GM23338 (cell line): ENCODE results near the gene ZBTB37. TPM values are rescaled to one million over a fixed set of nuclear protein-coding genes. Genes with fewer than 3 reads are reported as not detected.

Source experiments
- ATAC-seq: fragments of 200-7000 bp; cut with Tn5 transposase; 3 replicates; pipeline ENCODE4 v1.9.1; 2020
- DNase-seq: peaks from one replicate; pipeline ENCODE4 v3.0.0-alpha.2; 2015; ENCODE audit warnings: low spot score
- H2AFZ ChIP-seq: fragments of 200-600 bp; sonication (generic); 2 replicates; pipeline ENCODE4 v1.8.0; 2016; ENCODE audit warnings: antibody characterized with exemption, mild to moderate bottlenecking, moderate library complexity
- H3F3A ChIP-seq: fragments of 200-600 bp; sonication (generic); replicated peaks from 2 replicates; pipeline ENCODE4 v1.8.0; 2017; ENCODE audit warnings: antibody characterized with exemption, mixed run types, low read depth
- H3K27ac ChIP-seq: fragments of 200-600 bp; sonication (generic); 2 replicates; pipeline ENCODE4 v1.6.1; 2016; ENCODE audit warnings: low read depth
- H3K27me3 ChIP-seq: fragments of 200-600 bp; sonication (generic); 2 replicates; pipeline ENCODE4 v1.8.0; 2016; ENCODE audit warnings: mild to moderate bottlenecking, mixed run types, moderate library complexity; ENCODE audit not compliant: insufficient read depth
- H3K36me3 ChIP-seq: fragments of 200-600 bp; sonication (generic); 2 replicates; pipeline ENCODE4 v1.8.0; 2016; ENCODE audit warnings: mild to moderate bottlenecking; ENCODE audit not compliant: insufficient read depth
- H3K4me1 ChIP-seq: fragments of 200-600 bp; sonication (generic); 2 replicates; pipeline ENCODE4 v1.8.0; 2016; ENCODE audit warnings: mild to moderate bottlenecking, moderate library complexity; ENCODE audit not compliant: insufficient read depth
- H3K4me2 ChIP-seq: fragments of 200-600 bp; sonication (generic); 2 replicates; pipeline ENCODE4 v1.7.1; 2017; ENCODE audit warnings: mixed run types
- H3K4me3 ChIP-seq: fragments of 200-600 bp; sonication (generic); 2 replicates; pipeline ENCODE4 v1.6.1; 2016; ENCODE audit warnings: mixed run types
- H3K79me2 ChIP-seq: fragments of 200-600 bp; sonication (generic); replicated peaks from 2 replicates; pipeline ENCODE4 v1.8.0; 2017; ENCODE audit warnings: mild to moderate bottlenecking; ENCODE audit not compliant: insufficient read depth
- H3K9me2 ChIP-seq: fragments of 200-600 bp; sonication (generic); 2 replicates; pipeline ENCODE4 v1.8.0; 2017; ENCODE audit not compliant: insufficient read depth
- H4K20me1 ChIP-seq: fragments of 200-600 bp; sonication (generic); replicated peaks from 2 replicates; pipeline ENCODE4 v1.8.0; 2017; ENCODE audit warnings: mild to moderate bottlenecking; ENCODE audit not compliant: insufficient read depth
- H3K27ac Mint-ChIP-seq: 2 replicates; pipeline ENCODE4 v1.8.0; 2020; ENCODE audit warnings: inconsistent platforms, mild to moderate bottlenecking, moderate library complexity, mixed read lengths
- H3K27me3 Mint-ChIP-seq: 3 replicates; pipeline ENCODE4 v1.8.0; 2022; ENCODE audit warnings: low read depth, mild to moderate bottlenecking, moderate library complexity, mixed read lengths, inconsistent platforms; ENCODE audit not compliant: insufficient read depth, poor library complexity
- H3K36me3 Mint-ChIP-seq: 3 replicates; pipeline ENCODE4 v1.8.0; 2021; ENCODE audit warnings: low read depth, mild to moderate bottlenecking, inconsistent platforms, moderate library complexity, mixed read lengths
- H3K4me1 Mint-ChIP-seq: 3 replicates; pipeline ENCODE4 v1.8.0; 2020; ENCODE audit warnings: mild to moderate bottlenecking, inconsistent platforms, mixed read lengths
- H3K4me3 Mint-ChIP-seq: 3 replicates; pipeline ENCODE4 v1.8.0; 2021; ENCODE audit warnings: moderate library complexity, mild to moderate bottlenecking, inconsistent platforms, mixed read lengths
- H3K9me3 Mint-ChIP-seq: 3 replicates; pipeline ENCODE4 v1.8.0; 2020; ENCODE audit warnings: moderate library complexity, mild to moderate bottlenecking, inconsistent platforms, mixed read lengths
- CREB1 ChIP-seq: fragments of 250-450 bp; sonication (Bioruptor Pico); IDR thresholded peaks from 2 replicates; pipeline ENCODE4 v1.5.0; 2020; ENCODE audit warnings: low read depth, mild to moderate bottlenecking, moderate library complexity
- EZH2 ChIP-seq: fragments of 200-600 bp; sonication (generic); IDR thresholded peaks from one replicate; pipeline ENCODE4 v1.8.0; 2017; ENCODE audit warnings: antibody characterized with exemption, mild to moderate bottlenecking, low read depth; ENCODE audit not compliant: unreplicated experiment
- EZH2phosphoT487 ChIP-seq: fragments of 200-600 bp; sonication (generic); IDR thresholded peaks from one replicate; pipeline ENCODE4 v1.8.1; 2018; ENCODE audit warnings: antibody characterized with exemption; ENCODE audit not compliant: unreplicated experiment
- JUNB ChIP-seq: IDR thresholded peaks from one replicate; pipeline ENCODE4 v1.6.1; 2016; ENCODE audit warnings: antibody characterized with exemption; ENCODE audit not compliant: unreplicated experiment
- NANOG ChIP-seq: IDR thresholded peaks from 2 replicates; pipeline ENCODE4 v1.6.1; 2016; ENCODE audit warnings: antibody characterized with exemption, borderline replicate concordance
- POLR2AphosphoS5 ChIP-seq: IDR thresholded peaks from 2 replicates; pipeline ENCODE4 v1.6.1; 2016; ENCODE audit warnings: antibody characterized with exemption, low read depth
- STAT1 ChIP-seq: IDR thresholded peaks from one replicate; pipeline ENCODE4 v1.6.1; 2016; ENCODE audit warnings: antibody characterized with exemption; ENCODE audit not compliant: unreplicated experiment
- ZNF114 ChIP-seq: fragments of 250-450 bp; sonication (Bioruptor Pico); IDR thresholded peaks from 2 replicates; pipeline ENCODE4 v1.5.0; 2020; ENCODE audit warnings: mild to moderate bottlenecking, moderate library complexity
- ZNF331 ChIP-seq: fragments of 250-450 bp; sonication (Bioruptor Pico); IDR thresholded peaks from 2 replicates; pipeline ENCODE4 v1.5.0; 2020; ENCODE audit warnings: low read depth, mild to moderate bottlenecking, moderate library complexity
- polyA plus RNA-seq: library from polyadenylated mRNA; unstranded; fragments of >200 nt; fragmentation: Nextera tagmentation; extraction: Ambion mirVana; gene quantifications from 2 replicates; pipeline ENCODE4 v1.2.1, GENCODE V29; 2016
- total RNA-seq: library from RNA; depleted of rRNA; stranded (reverse); fragments of >200 nt; shearing (Covaris generic); gene quantifications from 2 replicates; pipeline ENCODE4 v1.2.3, GENCODE V29; 2014
- TF ChIP-seq, protein P1 (sequence below): IDR thresholded peaks from 2 replicates; pipeline ENCODE4 v1.6.1; 2016; ENCODE audit warnings: antibody characterized with exemption
- TF ChIP-seq, protein P2 (sequence below): fragments of 250-450 bp; sonication (Bioruptor Pico); IDR thresholded peaks from 2 replicates; pipeline ENCODE4 v1.5.0; 2020; ENCODE audit warnings: mild to moderate bottlenecking, moderate library complexity
- TF ChIP-seq, protein P3 (sequence below), 2 experiments: fragments of 200-600 bp in 1 of 2; sonication (generic) in 1 of 2; conservative IDR thresholded peaks; 2 replicates each; pipeline versions ENCODE4 v1.5.1 to v1.6.1; 2016 to 2017; ENCODE audit warnings: antibody characterized with exemption in 2 of 2, low read depth in 2 of 2, mild to moderate bottlenecking in 2 of 2, moderate library complexity in 1 of 2
- TF ChIP-seq, protein P4 (sequence below): IDR thresholded peaks from one replicate; pipeline ENCODE4 v1.6.1; 2018; ENCODE audit warnings: antibody characterized with exemption; ENCODE audit not compliant: unreplicated experiment

Gene ZBTB37
- total and polyA plus RNA-seq, 2 experiments from 2014 or later, result 2.7 to 15.8 TPM

DNA sequence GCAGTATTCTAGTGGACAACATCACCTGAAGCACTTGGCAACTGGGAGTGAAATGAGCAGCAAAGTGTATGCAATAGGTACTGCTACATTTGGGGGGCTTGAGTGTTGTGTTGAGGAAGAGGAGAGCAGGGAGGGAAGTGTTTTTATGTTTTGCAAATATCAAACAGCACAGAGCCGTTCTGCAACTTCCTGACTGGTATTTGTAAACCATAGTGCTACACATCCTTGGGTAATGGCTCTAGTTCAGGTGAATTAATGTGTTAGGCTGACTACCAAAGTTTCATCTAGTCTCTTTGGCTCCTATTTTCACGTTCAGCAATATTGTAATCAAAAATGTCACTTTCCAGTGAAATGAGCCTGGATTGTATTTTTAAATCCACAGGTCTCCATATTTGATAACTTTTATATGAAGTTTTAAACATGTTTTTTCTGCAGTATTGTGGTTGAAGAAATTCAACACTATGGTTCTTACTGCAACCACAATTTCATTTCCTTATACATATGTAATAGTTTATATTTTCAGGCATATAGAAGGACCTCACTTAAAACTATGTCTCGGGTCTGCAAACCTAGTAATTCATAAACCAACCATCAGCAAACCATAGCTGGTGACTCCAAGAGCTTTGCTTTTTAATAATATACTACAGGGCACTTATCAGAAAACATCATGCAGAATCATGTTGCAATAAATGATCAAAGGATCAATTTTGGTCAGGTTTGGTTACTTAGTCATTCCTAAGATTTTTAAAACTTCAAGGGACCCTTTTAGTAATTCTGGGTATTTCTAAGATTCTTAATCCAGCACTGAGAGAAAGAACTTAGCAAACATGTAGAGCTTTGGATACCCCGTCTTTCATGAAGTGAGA is 18.8 kb downstream of the ZBTB37 start:
- Histone ChIP-seq H3K4me1 (peaks cover 43% of the 10 kb centered on the region), H2AFZ (no peak overlapping the region), H3K4me3 (no peak overlapping the region), H3K79me2 (peaks cover 22% of the 10 kb centered on the region), H3K9me2 (no peaks in the 10 kb centered on the region), H3K27me3 (no peaks in the 10 kb centered on the region), H4K20me1 (no peaks in the 10 kb centered on the region), H3F3A (no peaks in the 10 kb centered on the region), H3K36me3 (no peaks in the 10 kb centered on the region), H3K27ac (0 out of 2 replicates have a peak overlapping the region, but pooled peaks have one; percentile 80), H3K4me2 (peak overlapping the region; percentile 57; the same call in 1 of the 2 replicates)
- H3K36me3 Mint-ChIP-seq, result peaks cover 18% of the 10 kb centered on the region
- H3K9me3 Mint-ChIP-seq, result no peaks in the 10 kb centered on the region
- ATAC-seq (no peak), DNase-seq (no peak)
- H3K4me3 Mint-ChIP-seq, result no peak overlapping the region
- peaks cover 52% of the 10 kb centered on the region for H3K4me1 Mint-ChIP-seq
- TF ChIP-seq ZNF114 (CRISPR knock-in tag), result no peak
- TF ChIP-seq CREB1 (CRISPR knock-in tag), result no peak
- TF ChIP-seq JUNB, result no peak
- no peak for TF ChIP-seq STAT1
- TF ChIP-seq, protein P1, sequence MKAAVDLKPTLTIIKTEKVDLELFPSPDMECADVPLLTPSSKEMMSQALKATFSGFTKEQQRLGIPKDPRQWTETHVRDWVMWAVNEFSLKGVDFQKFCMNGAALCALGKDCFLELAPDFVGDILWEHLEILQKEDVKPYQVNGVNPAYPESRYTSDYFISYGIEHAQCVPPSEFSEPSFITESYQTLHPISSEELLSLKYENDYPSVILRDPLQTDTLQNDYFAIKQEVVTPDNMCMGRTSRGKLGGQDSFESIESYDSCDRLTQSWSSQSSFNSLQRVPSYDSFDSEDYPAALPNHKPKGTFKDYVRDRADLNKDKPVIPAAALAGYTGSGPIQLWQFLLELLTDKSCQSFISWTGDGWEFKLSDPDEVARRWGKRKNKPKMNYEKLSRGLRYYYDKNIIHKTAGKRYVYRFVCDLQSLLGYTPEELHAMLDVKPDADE, result no peak
- no peak for TF ChIP-seq POLR2AphosphoS5
- TF ChIP-seq ZNF331, result no peak
- no peak for TF ChIP-seq EZH2phosphoT487
- TF ChIP-seq, protein P2, sequence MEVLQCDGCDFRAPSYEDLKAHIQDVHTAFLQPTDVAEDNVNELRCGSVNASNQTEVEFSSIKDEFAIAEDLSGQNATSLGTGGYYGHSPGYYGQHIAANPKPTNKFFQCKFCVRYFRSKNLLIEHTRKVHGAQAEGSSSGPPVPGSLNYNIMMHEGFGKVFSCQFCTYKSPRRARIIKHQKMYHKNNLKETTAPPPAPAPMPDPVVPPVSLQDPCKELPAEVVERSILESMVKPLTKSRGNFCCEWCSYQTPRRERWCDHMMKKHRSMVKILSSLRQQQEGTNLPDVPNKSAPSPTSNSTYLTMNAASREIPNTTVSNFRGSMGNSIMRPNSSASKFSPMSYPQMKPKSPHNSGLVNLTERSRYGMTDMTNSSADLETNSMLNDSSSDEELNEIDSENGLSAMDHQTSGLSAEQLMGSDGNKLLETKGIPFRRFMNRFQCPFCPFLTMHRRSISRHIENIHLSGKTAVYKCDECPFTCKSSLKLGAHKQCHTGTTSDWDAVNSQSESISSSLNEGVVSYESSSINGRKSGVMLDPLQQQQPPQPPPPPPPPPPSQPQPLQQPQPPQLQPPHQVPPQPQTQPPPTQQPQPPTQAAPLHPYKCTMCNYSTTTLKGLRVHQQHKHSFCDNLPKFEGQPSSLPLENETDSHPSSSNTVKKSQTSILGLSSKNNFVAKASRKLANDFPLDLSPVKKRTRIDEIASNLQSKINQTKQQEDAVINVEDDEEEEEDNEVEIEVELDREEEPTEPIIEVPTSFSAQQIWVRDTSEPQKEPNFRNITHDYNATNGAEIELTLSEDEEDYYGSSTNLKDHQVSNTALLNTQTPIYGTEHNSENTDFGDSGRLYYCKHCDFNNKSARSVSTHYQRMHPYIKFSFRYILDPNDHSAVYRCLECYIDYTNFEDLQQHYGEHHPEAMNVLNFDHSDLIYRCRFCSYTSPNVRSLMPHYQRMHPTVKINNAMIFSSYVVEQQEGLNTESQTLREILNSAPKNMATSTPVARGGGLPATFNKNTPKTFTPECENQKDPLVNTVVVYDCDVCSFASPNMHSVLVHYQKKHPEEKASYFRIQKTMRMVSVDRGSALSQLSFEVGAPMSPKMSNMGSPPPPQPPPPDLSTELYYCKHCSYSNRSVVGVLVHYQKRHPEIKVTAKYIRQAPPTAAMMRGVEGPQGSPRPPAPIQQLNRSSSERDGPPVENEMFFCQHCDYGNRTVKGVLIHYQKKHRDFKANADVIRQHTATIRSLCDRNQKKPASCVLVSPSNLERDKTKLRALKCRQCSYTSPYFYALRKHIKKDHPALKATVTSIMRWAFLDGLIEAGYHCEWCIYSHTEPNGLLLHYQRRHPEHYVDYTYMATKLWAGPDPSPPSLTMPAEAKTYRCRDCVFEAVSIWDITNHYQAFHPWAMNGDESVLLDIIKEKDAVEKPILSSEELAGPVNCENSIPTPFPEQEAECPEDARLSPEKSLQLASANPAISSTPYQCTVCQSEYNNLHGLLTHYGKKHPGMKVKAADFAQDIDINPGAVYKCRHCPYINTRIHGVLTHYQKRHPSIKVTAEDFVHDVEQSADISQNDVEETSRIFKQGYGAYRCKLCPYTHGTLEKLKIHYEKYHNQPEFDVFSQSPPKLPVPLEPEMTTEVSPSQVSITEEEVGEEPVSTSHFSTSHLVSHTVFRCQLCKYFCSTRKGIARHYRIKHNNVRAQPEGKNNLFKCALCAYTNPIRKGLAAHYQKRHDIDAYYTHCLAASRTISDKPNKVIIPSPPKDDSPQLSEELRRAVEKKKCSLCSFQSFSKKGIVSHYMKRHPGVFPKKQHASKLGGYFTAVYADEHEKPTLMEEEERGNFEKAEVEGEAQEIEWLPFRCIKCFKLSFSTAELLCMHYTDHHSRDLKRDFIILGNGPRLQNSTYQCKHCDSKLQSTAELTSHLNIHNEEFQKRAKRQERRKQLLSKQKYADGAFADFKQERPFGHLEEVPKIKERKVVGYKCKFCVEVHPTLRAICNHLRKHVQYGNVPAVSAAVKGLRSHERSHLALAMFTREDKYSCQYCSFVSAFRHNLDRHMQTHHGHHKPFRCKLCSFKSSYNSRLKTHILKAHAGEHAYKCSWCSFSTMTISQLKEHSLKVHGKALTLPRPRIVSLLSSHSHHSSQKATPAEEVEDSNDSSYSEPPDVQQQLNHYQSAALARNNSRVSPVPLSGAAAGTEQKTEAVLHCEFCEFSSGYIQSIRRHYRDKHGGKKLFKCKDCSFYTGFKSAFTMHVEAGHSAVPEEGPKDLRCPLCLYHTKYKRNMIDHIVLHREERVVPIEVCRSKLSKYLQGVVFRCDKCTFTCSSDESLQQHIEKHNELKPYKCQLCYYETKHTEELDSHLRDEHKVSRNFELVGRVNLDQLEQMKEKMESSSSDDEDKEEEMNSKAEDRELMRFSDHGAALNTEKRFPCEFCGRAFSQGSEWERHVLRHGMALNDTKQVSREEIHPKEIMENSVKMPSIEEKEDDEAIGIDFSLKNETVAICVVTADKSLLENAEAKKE (CRISPR knock-in tag), result no peak
- TF ChIP-seq EZH2, result no peak
- TF ChIP-seq, protein P3, sequence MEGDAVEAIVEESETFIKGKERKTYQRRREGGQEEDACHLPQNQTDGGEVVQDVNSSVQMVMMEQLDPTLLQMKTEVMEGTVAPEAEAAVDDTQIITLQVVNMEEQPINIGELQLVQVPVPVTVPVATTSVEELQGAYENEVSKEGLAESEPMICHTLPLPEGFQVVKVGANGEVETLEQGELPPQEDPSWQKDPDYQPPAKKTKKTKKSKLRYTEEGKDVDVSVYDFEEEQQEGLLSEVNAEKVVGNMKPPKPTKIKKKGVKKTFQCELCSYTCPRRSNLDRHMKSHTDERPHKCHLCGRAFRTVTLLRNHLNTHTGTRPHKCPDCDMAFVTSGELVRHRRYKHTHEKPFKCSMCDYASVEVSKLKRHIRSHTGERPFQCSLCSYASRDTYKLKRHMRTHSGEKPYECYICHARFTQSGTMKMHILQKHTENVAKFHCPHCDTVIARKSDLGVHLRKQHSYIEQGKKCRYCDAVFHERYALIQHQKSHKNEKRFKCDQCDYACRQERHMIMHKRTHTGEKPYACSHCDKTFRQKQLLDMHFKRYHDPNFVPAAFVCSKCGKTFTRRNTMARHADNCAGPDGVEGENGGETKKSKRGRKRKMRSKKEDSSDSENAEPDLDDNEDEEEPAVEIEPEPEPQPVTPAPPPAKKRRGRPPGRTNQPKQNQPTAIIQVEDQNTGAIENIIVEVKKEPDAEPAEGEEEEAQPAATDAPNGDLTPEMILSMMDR (conservative IDR thresholded peaks at IDR 0.05; ENCODE audit: low read depth in 2 of 2), result no peak
- TF ChIP-seq NANOG, result no peak
- TF ChIP-seq, protein P4, sequence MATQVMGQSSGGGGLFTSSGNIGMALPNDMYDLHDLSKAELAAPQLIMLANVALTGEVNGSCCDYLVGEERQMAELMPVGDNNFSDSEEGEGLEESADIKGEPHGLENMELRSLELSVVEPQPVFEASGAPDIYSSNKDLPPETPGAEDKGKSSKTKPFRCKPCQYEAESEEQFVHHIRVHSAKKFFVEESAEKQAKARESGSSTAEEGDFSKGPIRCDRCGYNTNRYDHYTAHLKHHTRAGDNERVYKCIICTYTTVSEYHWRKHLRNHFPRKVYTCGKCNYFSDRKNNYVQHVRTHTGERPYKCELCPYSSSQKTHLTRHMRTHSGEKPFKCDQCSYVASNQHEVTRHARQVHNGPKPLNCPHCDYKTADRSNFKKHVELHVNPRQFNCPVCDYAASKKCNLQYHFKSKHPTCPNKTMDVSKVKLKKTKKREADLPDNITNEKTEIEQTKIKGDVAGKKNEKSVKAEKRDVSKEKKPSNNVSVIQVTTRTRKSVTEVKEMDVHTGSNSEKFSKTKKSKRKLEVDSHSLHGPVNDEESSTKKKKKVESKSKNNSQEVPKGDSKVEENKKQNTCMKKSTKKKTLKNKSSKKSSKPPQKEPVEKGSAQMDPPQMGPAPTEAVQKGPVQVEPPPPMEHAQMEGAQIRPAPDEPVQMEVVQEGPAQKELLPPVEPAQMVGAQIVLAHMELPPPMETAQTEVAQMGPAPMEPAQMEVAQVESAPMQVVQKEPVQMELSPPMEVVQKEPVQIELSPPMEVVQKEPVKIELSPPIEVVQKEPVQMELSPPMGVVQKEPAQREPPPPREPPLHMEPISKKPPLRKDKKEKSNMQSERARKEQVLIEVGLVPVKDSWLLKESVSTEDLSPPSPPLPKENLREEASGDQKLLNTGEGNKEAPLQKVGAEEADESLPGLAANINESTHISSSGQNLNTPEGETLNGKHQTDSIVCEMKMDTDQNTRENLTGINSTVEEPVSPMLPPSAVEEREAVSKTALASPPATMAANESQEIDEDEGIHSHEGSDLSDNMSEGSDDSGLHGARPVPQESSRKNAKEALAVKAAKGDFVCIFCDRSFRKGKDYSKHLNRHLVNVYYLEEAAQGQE, result no peak
- H3K27me3 Mint-ChIP-seq, result peaks cover 2% of the 10 kb centered on the region
- H3K27ac Mint-ChIP-seq, result peak overlapping the region; percentile 21
